ENCODE results near the gene ATG7.

GRCh38 chr3:11592445-11593298 is 320.5 kb downstream of the ATG7 start:
- no peak for TF ChIP-seq CTCF (IDR thresholded peaks at IDR 0.05; ENCODE audit: low read depth, low read length)
- no peak for TF ChIP-seq POLR2A (IDR thresholded peaks at IDR 0.05; ENCODE audit: extremely low read depth, insufficient read length)

All from NB4 (cell line).